HepG2 (cell line): ENCODE measurements around the gene CD40.

ENCODE experiments used
- CTCF ChIP-seq: sonication (generic); formaldehyde crosslinking; IDR thresholded peaks from 2 replicates; pipeline ENCODE4 v1.5.0; 2020; ENCODE audit warnings: mild to moderate bottlenecking, missing genetic modification reagents, moderate library complexity
- RBAK ChIP-seq: sonication (generic); formaldehyde crosslinking; IDR thresholded peaks from 2 replicates; pipeline ENCODE4 v1.5.1; 2020; ENCODE audit warnings: mild to moderate bottlenecking, missing genetic modification reagents
- SIX4 ChIP-seq: sonication (generic); formaldehyde crosslinking; IDR thresholded peaks from 2 replicates; pipeline ENCODE4 v1.4.0; 2020; ENCODE audit warnings: missing genetic modification reagents
- ZNF24 ChIP-seq: fragments of 450-650 bp; IDR thresholded peaks from 2 replicates; pipeline ENCODE4 v1.6.1; 2017; ENCODE audit warnings: antibody characterized with exemption, mild to moderate bottlenecking

- TF ChIP-seq ZNF24 = no peak
- no peak for TF ChIP-seq RBAK (CRISPR knock-in tag)
- TF ChIP-seq CTCF (CRISPR knock-in tag) = no peak
- TF ChIP-seq SIX4 (CRISPR knock-in tag) = no peak
Observed at GRCh38 chr20:46107061-46107460, 11.1 kb upstream of the CD40 start.
